HG02763 (cell line): Measurements from ENCODE around the gene DRD2.

ENCODE experiments used
- ATAC-seq: cut with Tn5 transposase; IDR thresholded peaks from one replicate; pipeline ENCODE4 v1.9.1; 2021; ENCODE audit warnings: mild to moderate bottlenecking, moderate library complexity; ENCODE audit not compliant: unreplicated experiment

The DRD2 gene

GRCh38 chr11:113487622-113488021, 12.4 kb upstream of the DRD2 start:
- ATAC-seq: no peak

GRCh38 chr11:113484223-113484622, 9.0 kb upstream of the DRD2 start:
- ATAC-seq: no peak

DNA sequence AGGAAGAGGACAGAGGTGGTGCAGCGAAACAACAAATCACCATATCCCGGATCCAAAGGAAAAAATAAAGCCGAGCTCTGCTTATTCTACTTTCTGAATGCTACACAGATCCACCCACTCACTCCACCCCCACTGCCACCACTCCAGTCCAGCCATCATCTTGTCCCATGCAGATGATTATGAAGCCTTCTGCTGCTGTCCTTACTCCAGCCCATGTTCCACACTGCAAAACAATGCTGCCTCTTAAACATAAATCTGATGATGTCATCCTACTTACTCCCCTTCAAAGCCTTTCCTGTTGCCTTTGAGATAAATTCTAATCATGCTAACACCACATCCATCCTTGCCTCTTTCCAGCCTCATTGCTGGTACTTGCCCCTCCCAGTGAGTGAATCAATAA, 6.5 kb upstream of the DRD2 start:
- no peak for ATAC-seq

- ATAC-seq: no peak
Measured at GRCh38 chr11:113481226-113481625, 6.0 kb upstream of the DRD2 start.

DNA sequence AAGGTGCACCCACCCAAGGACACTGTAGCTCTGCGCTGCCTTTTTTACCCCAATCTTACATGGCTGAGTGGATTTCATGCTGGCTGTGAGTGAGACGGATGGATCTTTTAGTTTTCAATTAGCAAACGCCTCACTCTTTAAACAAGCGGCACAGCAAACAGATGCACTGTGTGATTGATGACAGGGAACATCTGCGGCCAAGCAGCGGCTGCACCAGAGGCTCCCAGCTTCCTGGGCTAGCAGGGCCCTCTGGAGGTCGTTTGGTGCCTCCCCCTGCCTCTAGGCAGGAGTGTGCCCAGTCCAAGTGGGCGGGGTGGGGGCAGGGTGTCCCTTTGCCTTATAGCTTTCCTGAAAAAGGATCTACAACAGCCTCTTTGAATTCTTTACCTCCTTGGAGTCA, 2.1 kb upstream of the DRD2 start:
- no peak for ATAC-seq

- no peak for ATAC-seq
Measured at GRCh38 chr11:113476553-113476952, 1.4 kb upstream of the DRD2 start.

DNA sequence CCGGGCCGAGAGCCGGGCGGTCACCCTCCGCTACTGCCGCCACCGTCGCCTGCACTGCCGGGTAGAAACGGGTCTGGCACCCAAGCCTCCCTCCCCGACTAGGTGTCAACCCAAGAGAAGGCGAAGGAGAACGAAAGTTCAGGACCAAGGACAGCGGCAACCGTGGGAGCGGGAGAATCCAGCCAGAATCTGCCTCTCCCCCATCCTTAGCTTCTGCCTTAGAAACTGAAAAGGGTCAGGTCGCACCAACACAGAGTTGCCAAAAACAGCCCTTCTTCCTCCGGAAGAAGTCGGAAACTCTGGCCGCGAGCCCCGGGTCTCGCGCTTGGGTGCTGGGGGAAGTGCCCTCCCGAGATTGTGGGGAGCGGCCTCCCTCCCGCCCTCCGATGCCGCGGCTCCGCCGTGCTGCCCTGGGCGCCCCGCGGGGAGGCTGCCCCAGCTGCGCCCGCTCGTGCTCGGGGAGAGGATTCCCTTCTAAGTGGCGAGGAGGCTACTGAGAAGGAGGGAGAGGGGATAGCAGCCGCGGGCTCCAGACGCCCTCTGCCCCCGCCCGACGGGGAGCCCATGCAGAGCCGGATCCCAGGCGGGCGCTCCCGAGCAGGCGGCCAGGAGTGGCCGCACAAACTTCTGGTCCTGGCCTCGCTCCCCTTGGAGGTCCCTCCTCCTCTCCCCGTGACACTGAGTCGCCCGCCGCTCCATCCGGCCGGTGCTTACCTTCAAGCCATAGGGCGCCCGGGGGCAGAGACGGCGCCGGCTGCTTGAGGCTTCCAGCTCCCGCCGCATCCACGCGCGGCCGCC, 637 bp downstream of the DRD2 start:
- no peak for ATAC-seq

DNA sequence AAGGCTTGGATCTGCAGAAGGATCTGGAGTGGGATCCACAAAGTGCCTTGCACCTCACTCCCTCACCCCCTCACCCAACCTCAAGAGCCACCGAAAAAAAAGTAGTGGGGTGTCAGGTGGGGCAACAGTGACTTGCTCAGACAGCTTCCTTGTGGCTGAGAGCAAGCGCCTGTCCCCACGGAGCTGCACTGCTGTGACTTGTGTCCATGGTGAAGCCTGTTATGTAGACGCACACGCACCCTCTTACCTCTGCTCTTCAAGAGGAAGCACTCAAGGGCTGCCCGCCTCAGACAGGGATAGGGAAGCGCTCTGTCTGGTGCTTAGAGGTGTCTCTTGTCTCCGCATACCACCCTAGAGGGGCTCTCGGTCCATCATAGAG, 1.2 kb downstream of the DRD2 start:
- ATAC-seq: no peak

DNA sequence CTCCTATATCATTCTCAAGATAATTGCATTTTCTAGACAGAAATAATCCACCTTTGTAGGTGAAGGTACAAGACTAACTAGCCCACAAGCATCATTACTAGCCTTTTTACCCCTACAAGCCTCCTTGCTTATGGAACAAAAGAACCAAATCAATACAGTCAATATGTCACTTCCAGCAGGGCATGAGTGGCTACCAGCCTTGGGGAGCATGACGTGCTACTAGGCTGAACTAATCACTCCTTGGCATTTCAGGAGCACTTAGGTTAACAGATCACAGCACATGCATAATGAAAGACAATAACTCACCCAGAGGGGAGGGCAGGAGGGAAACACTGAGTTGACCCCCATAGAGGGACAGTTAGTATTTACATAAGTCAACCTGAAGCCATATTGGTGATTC, 2.7 kb downstream of the DRD2 start:
- ATAC-seq: no peak

DNA sequence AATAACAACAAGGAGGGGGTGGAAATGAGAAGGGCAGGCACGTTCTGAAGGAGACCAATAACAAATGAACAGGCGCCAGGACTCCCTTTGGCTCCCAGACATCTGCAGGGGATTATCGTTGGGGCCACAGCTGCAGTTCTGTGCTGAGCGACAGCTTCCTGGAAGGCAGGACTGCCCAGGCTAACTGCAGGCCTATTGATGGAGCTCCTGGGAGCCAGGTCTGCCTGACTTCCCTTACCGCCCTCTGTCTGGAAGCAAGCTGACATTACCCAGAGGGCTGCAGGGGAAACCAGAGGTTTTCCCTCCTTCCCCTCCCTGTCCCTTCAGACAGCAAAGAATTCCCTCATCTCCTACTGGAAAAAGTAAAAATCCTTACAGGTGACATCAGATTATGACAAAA, 5.0 kb downstream of the DRD2 start:
- no peak for ATAC-seq

DNA sequence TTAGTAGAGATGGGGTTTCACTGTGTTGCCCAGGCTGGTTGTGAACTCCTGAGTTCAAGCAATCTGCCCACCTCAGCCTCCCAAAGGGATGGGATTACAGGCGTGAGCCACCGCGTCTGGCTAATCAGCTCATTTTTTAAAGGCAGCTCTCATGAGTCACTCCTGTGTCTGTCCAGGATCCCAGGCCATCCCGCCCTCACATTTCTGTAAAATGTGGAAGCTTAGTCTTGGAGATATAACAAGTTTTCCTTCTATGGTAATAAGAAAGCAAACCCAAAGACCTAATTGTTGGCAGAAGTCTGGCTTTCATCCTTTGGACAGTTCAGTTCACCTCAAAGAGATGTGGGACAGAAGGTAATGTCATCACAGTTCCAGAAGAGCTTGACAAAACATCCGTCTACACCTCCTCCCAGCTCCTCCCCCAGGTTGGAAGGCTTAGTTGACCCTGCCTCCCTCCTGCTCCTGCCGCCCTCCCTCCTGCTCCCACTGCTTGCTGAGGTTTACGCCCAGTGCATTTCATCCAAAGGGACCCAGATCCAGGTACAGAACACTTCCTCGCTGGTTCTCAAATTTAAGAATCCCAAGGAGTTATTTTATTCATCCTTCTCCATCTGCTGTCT, 6.4 kb downstream of the DRD2 start:
- no peak for ATAC-seq

- no peak for ATAC-seq
Measured at GRCh38 chr11:113467545-113467944, 7.7 kb downstream of the DRD2 start.

DNA sequence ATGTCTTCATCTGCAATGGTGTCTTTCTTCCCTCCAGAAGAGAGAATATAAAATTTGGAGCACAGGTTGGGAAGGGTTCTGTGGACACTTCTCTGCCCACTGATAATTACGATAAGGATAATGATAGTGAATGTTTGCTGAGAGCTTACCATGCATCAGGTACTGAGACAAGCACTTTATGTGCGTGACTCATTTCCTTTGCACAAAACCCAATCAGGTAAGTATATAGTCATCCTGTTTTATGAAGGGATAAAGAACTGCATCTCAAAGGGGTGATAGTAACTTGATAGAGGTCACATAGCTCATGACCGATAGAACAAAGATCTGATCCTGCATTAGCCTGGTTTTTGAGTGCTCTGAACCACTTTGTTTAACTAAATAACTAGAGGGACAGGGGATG, 9.4 kb downstream of the DRD2 start:
- no peak for ATAC-seq

DNA sequence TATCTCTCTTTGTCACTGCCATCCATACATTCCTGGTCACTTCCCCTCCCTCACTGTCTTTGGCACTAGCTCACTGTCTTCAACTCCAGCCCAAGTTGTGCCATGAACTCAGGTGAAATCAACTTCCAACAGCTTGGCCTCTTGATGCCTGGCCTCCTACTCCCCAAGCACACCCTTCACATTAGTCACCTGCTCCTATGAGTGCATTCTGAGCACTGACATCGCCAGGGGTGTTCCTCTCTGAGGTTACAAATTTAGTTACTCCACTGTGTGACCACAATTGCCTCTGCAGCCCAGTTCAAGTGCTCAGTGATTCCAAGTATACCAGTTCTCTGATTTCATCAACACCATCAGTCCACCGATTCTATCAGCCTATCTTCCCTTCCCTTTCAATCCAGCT, 10.8 kb downstream of the DRD2 start:
- ATAC-seq: no peak

DNA sequence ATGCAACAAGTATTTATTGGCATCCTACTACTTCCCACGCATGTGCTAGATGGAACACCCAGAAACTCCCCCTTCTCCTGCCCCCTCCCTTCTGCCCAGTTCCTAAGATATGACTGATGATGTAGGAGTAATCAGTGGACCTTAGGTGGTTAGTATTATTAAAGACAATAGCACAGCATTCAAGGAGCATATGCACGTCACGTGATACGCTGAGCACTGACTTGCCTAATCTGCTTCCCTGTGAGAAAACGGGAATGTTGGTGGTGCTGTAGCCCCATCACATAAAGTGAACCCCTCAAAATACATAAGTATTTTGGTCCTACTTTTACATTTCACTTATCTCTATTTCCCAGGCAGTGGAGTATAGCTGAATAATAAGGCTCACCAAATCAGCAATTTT, 12.4 kb downstream of the DRD2 start:
- no peak for ATAC-seq

- no peak for ATAC-seq
Measured at GRCh38 chr11:113461639-113462038, 13.6 kb downstream of the DRD2 start.

DNA sequence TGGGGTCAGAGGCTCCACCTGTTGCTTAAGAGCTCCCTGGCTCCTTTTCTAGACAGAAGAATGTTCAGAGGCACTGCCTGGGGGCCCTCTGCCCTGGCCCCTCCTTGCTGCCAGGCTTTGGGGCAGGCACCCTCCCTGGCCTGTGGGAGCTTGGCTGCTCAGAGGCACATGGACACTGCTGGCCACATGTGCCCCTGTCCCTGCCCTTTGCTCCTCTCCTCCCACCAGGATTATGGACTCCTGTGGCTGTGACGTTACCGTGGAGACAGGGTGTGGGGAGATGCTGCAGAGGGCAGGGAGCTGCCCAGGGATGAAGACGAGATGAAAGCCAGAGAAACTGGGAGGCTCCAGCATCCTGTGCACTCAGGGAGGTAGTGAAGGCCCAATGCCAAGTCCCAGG, 14.7 kb downstream of the DRD2 start:
- no peak for ATAC-seq

DNA sequence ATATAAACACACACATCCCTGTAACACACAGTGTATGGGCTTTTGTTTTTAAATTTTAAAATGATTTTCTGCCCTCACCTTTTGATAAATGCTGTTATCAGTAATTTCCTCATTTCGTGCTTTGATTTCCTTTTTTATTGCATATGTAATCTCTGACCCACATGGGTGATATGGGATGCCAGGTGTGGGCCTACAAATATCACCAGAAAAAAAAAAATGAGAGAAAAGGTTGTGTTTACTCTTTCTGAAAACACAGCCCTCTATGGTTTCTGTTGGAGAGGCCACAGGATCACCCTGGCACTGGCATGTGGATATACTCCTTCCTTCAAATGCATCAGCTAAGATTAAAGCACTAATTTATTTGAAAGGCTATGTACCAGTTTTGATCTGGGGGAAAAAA, 17.0 kb downstream of the DRD2 start:
- ATAC-seq: no peak

- ATAC-seq: no peak
Measured at GRCh38 chr11:113457784-113458183, 17.4 kb downstream of the DRD2 start.

- no peak for ATAC-seq
Measured at GRCh38 chr11:113454455-113454854, 20.7 kb downstream of the DRD2 start.

- no peak for ATAC-seq
Measured at GRCh38 chr11:113449743-113450142, 25.5 kb downstream of the DRD2 start.

GRCh38 chr11:113448316-113448677, 26.9 kb downstream of the DRD2 start:
- no peak for ATAC-seq
